ENCODE data around the gene RBFA.
"Not testable (repeated sequence)": the region's sequence is repeated elsewhere in the genome, so short reads cannot be mapped to it uniquely, and the experiment has no call there.

The RBFA gene

DNA sequence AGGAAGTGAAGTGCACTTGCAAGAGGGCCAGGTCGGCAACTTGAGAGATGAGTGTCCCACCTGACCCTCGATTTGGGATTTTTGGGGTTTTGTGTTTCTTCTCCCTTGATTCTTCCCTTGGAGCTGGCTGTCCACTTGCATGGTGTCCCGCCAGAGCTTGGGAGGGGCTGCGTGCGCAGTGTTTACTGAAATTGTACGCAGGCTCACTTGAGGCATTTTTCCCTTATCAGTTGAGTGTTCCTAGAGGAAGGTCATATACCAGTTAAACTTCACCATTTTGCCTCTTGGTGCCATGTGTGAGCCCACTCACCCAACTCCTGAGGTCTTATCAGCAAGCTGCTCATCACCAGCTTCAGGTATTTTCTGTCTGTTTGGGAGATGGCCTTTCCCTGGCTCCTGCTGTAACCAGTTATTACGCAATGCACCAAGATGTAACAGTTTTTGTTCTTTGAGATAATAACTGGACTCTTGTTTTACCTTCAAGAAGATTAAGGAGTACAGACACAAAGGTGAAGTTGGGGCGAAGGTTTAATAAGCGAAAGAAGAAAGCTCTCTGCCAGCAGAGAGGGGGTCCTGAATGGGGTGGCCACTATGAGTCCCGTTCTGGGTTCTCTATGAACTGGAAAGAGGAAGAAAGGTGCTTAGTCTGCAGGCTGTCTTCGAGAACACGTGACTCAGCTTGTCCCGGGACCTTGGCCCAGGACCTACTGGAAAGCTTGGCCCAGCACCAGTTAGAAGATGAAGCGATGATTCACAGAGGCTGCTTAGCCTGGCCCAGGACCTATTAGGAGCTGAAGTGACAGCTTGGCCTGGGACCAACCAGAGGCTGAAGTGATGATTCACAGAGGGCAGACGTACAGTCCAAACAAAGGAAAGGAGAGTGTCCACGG, 24.3 kb upstream of the RBFA start:
- TF ChIP-seq, protein P1, sequence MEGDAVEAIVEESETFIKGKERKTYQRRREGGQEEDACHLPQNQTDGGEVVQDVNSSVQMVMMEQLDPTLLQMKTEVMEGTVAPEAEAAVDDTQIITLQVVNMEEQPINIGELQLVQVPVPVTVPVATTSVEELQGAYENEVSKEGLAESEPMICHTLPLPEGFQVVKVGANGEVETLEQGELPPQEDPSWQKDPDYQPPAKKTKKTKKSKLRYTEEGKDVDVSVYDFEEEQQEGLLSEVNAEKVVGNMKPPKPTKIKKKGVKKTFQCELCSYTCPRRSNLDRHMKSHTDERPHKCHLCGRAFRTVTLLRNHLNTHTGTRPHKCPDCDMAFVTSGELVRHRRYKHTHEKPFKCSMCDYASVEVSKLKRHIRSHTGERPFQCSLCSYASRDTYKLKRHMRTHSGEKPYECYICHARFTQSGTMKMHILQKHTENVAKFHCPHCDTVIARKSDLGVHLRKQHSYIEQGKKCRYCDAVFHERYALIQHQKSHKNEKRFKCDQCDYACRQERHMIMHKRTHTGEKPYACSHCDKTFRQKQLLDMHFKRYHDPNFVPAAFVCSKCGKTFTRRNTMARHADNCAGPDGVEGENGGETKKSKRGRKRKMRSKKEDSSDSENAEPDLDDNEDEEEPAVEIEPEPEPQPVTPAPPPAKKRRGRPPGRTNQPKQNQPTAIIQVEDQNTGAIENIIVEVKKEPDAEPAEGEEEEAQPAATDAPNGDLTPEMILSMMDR (IDR thresholded peaks at IDR 0.05; ENCODE audit: low read depth, low read length): no peak
- peak; percentile 98 for DNase-seq (ENCODE audit: low read depth in 2 of 2)
- H3K4me3 ChIP-seq (replicated peaks in 1 of 2; ENCODE audit: low read depth in 2 of 2, low read length in 2 of 2): no peak overlapping the region

DNA sequence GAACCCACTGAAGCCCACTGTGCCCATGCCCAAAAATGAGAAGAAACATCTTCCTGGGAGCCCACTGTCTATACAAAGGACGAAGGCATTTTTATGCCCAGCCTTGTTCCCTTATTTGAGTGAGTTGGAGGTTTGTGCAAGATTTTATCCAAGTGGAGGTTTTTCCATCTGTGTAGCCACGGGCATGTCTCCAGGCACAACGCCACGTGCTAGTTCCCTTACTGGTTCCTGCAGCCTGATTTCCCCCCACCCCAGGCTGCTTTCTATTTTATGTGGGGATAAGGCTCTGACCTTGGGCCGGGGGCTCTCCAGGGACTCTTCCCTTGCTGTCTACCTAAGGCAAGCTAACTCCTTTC, 23.7 kb upstream of the RBFA start:
- TF ChIP-seq, protein P1 (IDR thresholded peaks at IDR 0.05; ENCODE audit: low read depth, low read length): no peak
- DNase-seq (ENCODE audit: low read depth in 2 of 2): no peak
- H3K4me3 ChIP-seq (replicated peaks in 1 of 2; ENCODE audit: low read depth in 2 of 2, low read length in 2 of 2): no peak overlapping the region

DNA sequence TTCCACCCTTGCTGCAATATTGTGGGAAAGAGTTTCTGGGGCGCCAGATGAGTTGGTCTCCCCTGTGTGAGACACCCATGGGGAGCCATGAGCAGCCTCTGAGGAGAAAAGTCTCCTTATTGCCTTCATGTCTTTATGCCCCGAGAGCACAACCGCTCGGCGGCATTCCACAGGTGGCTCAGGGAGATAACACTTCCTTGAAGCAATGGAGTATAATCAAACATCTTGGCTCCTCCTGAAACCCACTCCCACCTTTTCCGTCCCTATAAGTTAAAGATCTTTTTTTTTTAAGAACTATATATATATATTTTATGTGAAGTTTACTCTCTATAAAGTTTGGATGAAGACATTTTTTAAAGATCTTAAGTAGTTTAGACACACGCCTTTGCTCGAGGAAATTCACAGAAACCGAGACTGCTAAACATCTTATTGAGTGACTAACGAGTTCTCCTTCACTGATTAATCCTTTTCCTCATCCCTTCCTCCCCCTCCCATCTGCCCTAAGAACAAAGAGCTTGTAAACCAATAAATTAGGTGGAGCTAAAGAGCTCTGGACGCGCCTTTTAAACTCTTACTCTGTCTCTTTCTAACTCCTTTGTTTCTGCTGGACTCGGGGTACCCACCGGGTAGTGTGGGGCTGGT, 22.6 kb upstream of the RBFA start:
- H3K4me3 ChIP-seq (replicated peaks in 1 of 2; ENCODE audit: low read depth in 2 of 2, low read length in 2 of 2); DNase-seq (ENCODE audit: low read depth in 2 of 2): not testable (repeated sequence)

DNA sequence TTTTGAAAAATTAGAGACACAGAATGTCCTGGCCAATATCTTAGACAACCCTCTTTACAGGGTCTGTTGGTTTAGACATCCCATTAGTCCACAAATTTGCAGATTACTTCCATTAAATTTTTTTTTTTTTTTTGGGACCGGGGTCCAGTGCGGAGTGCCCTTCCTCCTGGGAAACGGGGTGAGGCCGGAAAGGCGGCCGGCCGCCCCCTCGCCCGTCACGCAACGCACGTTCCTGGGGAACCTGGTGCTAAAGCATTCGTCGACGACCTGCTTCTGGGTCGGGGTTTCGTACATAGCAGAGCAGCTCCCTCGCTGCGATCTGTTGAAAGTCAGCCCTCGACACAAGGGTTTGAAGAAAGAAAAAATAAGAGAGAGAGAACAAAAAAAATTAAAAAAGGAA, 21.5 kb upstream of the RBFA start:
- DNase-seq (ENCODE audit: low read depth in 2 of 2): no peak
- TF ChIP-seq, protein P1 (IDR thresholded peaks at IDR 0.05; ENCODE audit: low read depth, low read length): no peak
- no peak overlapping the region for H3K4me3 ChIP-seq (replicated peaks in 1 of 2; ENCODE audit: low read depth in 2 of 2, low read length in 2 of 2)

DNA sequence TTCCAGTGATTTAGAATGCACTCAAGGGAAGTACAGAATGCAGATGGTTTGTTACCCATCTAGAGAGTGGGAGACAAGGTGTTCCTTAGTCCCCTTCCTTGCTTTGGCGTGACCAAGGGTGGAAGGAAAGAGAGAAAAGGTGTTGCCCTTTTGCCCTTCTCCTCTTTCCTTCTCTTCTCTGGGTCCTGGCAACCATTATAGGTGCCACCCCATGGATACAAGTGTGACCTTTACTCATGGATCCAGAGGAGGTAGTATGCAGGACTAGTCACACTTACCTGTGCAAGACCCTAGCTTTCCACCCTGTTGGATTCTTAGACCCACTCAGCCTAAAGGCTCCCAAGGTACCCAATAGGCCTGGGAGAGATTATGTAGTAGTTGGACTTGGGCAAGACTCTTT, 11.6 kb upstream of the RBFA start:
- peak; percentile 40 to 43 for DNase-seq (ENCODE audit: low read depth in 2 of 2)
- TF ChIP-seq, protein P1 (IDR thresholded peaks at IDR 0.05; ENCODE audit: low read depth, low read length): no peak
- H3K4me3 ChIP-seq (replicated peaks in 1 of 2; ENCODE audit: low read depth in 2 of 2, low read length in 2 of 2): no peak overlapping the region

DNA sequence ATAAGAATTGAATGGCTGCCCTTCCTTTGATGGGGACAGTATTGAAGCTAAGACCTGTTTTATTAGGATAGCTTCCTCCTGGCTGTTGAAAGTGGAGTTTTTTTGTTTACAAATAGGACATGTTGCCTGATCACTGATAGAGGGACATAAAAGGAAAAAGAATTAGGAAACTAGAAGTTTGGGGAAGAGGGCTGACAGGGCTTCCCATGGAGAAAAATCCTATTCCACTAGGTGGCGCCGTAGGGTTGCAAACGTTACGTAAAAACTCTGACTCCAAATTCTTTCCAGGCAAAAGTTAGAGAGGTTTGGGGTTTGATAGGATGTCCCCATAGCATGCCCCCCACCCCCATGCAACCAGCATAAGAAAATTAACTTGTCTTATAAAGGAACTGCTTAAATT, 11.1 kb upstream of the RBFA start:
- no peak overlapping the region for H3K4me3 ChIP-seq (replicated peaks in 1 of 2; ENCODE audit: low read depth in 2 of 2, low read length in 2 of 2)
- TF ChIP-seq, protein P1 (IDR thresholded peaks at IDR 0.05; ENCODE audit: low read depth, low read length): peak; percentile 27
- DNase-seq (ENCODE audit: low read depth in 2 of 2): peak in 1 of 2 donors; percentile 31

DNA sequence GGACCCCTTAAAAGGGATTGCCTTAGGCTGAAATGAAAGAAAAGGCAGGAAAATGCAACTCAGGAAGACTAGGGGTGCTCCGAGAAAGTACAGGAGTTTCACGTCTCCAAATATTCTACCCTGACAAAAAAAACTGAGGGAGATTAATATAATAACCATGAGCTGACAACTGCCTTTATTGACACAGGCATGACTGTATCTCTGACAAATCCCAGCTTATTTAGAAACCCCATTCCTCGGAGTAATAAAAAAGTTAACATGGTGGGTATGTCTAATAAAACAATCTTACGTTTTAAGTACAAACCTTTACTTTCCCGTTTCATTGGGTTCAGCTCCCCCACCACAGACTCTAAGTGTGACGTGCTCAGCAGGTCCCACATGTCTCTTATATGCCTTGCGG, 7.9 kb upstream of the RBFA start:
- TF ChIP-seq, protein P1 (IDR thresholded peaks at IDR 0.05; ENCODE audit: low read depth, low read length): no peak
- no peak for DNase-seq (ENCODE audit: low read depth in 2 of 2)
- H3K4me3 ChIP-seq (replicated peaks in 1 of 2; ENCODE audit: low read depth in 2 of 2, low read length in 2 of 2): no peak overlapping the region

DNA sequence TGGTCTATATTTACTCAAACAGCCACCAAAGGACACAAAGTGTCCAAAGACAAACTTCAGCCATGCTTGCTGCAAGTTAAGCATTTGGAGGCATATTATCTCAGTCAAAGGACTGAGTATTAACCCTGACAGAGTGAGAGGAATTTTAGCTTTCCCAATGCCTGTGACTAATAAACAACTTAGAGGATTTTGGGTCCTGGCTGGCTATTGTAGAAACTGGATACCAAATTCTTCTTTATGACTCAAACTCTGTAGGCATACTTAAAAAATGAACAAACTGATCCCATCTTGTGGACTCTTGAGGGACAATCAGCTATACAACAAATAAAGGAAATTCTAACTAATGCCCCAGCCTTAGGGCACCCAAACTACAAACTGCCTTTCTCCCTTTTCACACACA, 6.5 kb upstream of the RBFA start:
- DNase-seq (ENCODE audit: low read depth in 2 of 2): peak; percentile 60 to 87
- H3K4me3 ChIP-seq (replicated peaks in 1 of 2; ENCODE audit: low read depth in 2 of 2, low read length in 2 of 2): not testable (repeated sequence)

Measured in cardiac fibroblast (primary cell).